Measurements from ENCODE around the gene GPBP1L1.

The GPBP1L1 gene

DNA sequence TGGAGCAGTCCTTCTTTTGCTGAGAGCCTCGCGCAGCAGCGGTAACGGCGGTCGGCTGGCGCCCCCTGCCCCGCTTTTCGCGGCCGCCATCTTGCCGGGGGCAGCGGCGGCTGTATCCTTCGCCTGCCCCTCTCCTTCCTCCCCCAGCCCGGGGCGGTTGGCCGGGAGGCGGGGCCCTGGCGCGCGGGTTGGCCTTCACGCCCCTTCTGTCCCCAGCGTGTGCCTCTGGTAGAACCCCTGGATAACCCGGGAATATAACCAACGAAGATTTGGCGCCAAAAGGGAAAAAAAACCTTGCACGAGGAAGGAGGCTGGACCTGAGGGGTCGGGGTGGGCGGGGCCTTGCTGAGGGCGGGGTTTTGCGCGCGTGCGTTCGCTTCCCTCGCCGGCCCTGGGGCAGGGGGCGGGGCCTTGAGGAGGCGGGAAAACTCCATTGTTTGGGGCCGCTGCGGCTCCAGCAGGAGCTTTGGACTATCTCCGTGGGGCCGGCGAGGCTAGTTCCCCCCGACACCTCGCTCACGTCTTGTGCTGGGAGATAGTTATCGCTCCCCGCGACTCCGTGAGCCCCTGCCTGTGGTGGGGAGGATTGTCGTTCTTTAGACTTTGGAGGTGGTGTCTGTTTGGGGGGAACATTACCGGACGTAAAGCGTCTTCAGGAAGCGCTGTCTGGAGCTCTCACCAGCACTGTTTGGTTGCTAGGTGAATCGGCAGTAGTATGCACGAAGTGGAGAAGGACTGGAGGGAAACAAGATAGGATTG is 101.8 kb downstream of the GPBP1L1 start:
- peak; percentile 90 for DNase-seq (ENCODE audit: low spot score)
- TF ChIP-seq, protein P1, sequence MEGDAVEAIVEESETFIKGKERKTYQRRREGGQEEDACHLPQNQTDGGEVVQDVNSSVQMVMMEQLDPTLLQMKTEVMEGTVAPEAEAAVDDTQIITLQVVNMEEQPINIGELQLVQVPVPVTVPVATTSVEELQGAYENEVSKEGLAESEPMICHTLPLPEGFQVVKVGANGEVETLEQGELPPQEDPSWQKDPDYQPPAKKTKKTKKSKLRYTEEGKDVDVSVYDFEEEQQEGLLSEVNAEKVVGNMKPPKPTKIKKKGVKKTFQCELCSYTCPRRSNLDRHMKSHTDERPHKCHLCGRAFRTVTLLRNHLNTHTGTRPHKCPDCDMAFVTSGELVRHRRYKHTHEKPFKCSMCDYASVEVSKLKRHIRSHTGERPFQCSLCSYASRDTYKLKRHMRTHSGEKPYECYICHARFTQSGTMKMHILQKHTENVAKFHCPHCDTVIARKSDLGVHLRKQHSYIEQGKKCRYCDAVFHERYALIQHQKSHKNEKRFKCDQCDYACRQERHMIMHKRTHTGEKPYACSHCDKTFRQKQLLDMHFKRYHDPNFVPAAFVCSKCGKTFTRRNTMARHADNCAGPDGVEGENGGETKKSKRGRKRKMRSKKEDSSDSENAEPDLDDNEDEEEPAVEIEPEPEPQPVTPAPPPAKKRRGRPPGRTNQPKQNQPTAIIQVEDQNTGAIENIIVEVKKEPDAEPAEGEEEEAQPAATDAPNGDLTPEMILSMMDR (IDR thresholded peaks at IDR 0.05; ENCODE audit: extremely low read depth, missing control alignments): no peak

DNA sequence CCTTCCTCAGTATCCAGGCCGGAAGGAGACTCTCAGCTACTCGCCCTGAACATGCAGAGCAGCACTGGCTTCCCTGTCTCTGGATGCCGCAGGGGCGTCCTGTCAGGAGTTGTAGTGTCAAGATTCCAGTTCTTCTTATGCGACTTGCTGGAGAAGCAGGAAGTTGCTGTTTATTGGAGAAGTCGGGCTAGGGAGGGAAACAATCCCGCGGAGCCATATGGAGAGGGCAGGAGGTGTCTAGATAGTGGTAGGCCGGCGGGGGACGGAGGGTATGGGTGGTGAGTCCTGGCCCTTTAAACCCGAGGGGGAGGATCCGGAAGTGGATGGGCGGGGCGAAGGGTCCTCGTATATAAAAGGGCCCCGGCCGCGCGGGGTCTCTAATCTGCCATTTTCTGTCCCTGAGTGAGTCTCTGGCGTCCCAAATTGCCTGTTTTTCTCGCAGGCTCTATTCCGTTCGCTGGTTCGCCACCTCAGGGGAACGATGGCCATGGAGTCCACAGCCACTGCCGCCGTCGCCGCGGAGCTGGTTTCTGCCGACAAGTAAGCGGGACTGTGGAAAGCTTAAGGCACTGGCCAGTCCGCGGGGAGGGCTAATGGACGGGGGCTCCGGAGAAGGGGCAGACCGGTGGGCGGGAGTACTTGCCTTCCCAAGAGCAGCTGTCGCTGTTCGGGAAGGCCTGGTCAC is 102.5 kb downstream of the GPBP1L1 start, which contains the start of gene NASP:
NASP (plus strand) TSS at position 376 of the 685 bp plus-strand sequence; CDS start at position 482, 106 bp downstream.
- TF ChIP-seq, protein P1 (IDR thresholded peaks at IDR 0.05; ENCODE audit: extremely low read depth, missing control alignments): no peak
- DNase-seq (ENCODE audit: low spot score): peak; percentile 88

DNA sequence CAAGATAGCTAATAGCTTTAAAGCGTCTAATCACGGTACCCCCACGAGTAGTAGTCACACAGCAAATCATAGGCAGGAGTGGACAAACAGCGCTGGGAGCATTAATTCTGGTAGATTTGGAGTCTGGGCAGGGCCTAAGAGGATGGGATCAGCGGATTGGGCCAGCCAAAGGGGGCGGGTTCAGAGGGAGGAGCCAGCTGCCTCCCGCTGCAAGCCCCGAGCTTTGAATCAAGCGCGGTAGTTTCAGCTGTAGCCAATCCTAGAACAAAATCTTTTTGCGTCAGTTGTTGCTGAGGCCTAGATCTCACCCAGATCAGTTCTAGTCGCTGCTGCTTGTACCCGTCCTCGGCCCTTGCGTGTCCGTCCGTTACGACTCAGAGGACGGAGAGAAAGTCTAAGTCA is 103.1 kb downstream of the GPBP1L1 start:
- TF ChIP-seq, protein P1 (IDR thresholded peaks at IDR 0.05; ENCODE audit: extremely low read depth, missing control alignments): no peak

More for the DNA sequence above, 103.1 kb downstream of the GPBP1L1 start:
- DNase-seq (ENCODE audit: low spot score): peak; percentile 95
